GM12878 (cell line): Measurements from ENCODE around the gene SLC39A6. TPM values are rescaled to one million over a fixed set of nuclear protein-coding genes. Genes with fewer than 3 reads are reported as not detected.

Experiments
- ATAC-seq: fragments of 200-7000 bp; cut with Tn5 transposase; 3 replicates; pipeline ENCODE4 v1.9.1; 2020; ENCODE audit warnings: mild to moderate bottlenecking, moderate library complexity
- BruUV-seq: library from RNA; stranded (reverse); fragments of 400-500 nt; replicated peaks from 2 replicates; lab custom pipeline; 2021; lab: Mats Ljungman, UMichigan
- CTCF ChIA-PET: fragments of 300-600 bp; sonication (Branson Sonifier 250); formaldehyde crosslinking; extraction: SDS; loops from one replicate; lab custom pipeline; 2021; ENCODE audit warnings: inconsistent platforms; lab: Yijun Ruan, JAX
- POLR2A ChIA-PET: fragments of 350-600 bp; formaldehyde crosslinking; extraction: SDS; loops from one replicate; lab custom pipeline; 2021; ENCODE audit warnings: inconsistent platforms; lab: Charles Lee
- RAD21 ChIA-PET: fragments of 300-600 bp; sonication (Branson Sonifier 250); formaldehyde crosslinking; loops from one replicate; lab custom pipeline; 2023; ENCODE audit warnings: antibody characterized with exemption; ENCODE audit not compliant: unreplicated experiment; lab: Charles Lee
- SMC1A ChIA-PET: fragments of 300-600 bp; sonication (Branson Sonifier 250); formaldehyde crosslinking; loops from one replicate; lab custom pipeline; 2023; ENCODE audit not compliant: unreplicated experiment, uncharacterized antibody; lab: Charles Lee
- DNase-seq: peaks from one replicate; pipeline ENCODE4 v3.0.0-alpha.2; 2011; ENCODE audit warnings: low read depth, low spot score
- FAIRE-seq: peaks from 3 replicates; lab custom pipeline; 2011; peaks lifted over from hg19 to GRCh38; lab: Jason Lieb, UNC
- H2AFZ ChIP-seq: 2 replicates; pipeline ENCODE4 v1.6.0; 2011; ENCODE audit warnings: low read depth, low read length, control low read depth; ENCODE audit not compliant: control insufficient read depth
- H3K27ac ChIP-seq: 2 replicates; pipeline ENCODE4 v1.5.1; 2011; ENCODE audit warnings: control low read depth; ENCODE audit not compliant: control insufficient read depth, insufficient read depth
- H3K27me3 ChIP-seq, 2 experiments: replicated peaks in 1 of 2; 2 replicates each; pipeline versions ENCODE4 v1.6.0 to v1.6.1; 2011; ENCODE audit warnings: low read length in 1 of 2; ENCODE audit not compliant: control insufficient read depth in 2 of 2, insufficient read depth in 2 of 2
- H3K36me3 ChIP-seq, 2 experiments: 2 replicates each; pipeline ENCODE4 v1.5.1; 2011; ENCODE audit warnings: low read length in 1 of 2; ENCODE audit not compliant: control insufficient read depth in 2 of 2, insufficient read depth in 2 of 2
- H3K4me1 ChIP-seq: 2 replicates; pipeline ENCODE4 v1.6.1; 2011; ENCODE audit warnings: mild to moderate bottlenecking, low read length, moderate library complexity, mixed read lengths; ENCODE audit not compliant: control insufficient read depth, insufficient read depth
- H3K4me2 ChIP-seq: 2 replicates; pipeline ENCODE4 v1.6.0; 2011; ENCODE audit warnings: control low read depth; ENCODE audit not compliant: control insufficient read depth, insufficient read depth
- H3K4me3 ChIP-seq: fragments of 200-600 bp; sonication (generic); 2 replicates; pipeline ENCODE4 v1.5.1; 2016
- H3K79me2 ChIP-seq: 2 replicates; pipeline ENCODE4 v1.6.0; 2011; ENCODE audit warnings: low read length; ENCODE audit not compliant: control insufficient read depth, insufficient read depth
- H3K9ac ChIP-seq: 2 replicates; pipeline ENCODE4 v1.8.0; 2011; ENCODE audit warnings: low read length, control low read depth, mixed read lengths; ENCODE audit not compliant: control insufficient read depth, insufficient read depth
- H3K9me3 ChIP-seq: replicated peaks from 3 replicates; pipeline ENCODE4 v1.5.1; 2011; ENCODE audit warnings: mild to moderate bottlenecking, low read length; ENCODE audit not compliant: control insufficient read depth, insufficient read depth
- H4K20me1 ChIP-seq: 2 replicates; pipeline ENCODE4 v1.6.0; 2011; ENCODE audit not compliant: control insufficient read depth, insufficient read depth
- CEBPZ ChIP-seq: fragments of 150-350 bp; IDR thresholded peaks from 2 replicates; pipeline ENCODE4 v1.6.1; 2016; ENCODE audit warnings: low read depth, low read length
- EP300 ChIP-seq, 2 experiments: fragments of 150-350 bp in 1 of 2; IDR thresholded peaks; 2 replicates each; pipeline ENCODE4 v1.6.1; 2011 to 2012; ENCODE audit warnings: low read depth in 2 of 2, low read length in 2 of 2, borderline replicate concordance in 1 of 2, improper control_type of control experiment in 1 of 2, inconsistent platforms in 1 of 2; ENCODE audit not compliant: control insufficient read depth in 1 of 2
- HDAC2 ChIP-seq: fragments of 200-600 bp; sonication (generic); IDR thresholded peaks from 2 replicates; pipeline ENCODE4 v1.6.1; 2017
- HSF1 ChIP-seq: fragments of 150-350 bp; IDR thresholded peaks from 2 replicates; pipeline ENCODE4 v1.6.1; 2014; ENCODE audit warnings: mild to moderate bottlenecking, low read depth, low read length
- NR2C1 ChIP-seq: fragments of 450-650 bp; IDR thresholded peaks from 2 replicates; pipeline ENCODE4 v1.6.1; 2017; ENCODE audit warnings: antibody characterized with exemption, mild to moderate bottlenecking, moderate library complexity
- SKIL ChIP-seq: fragments of 450-650 bp; IDR thresholded peaks from 2 replicates; pipeline ENCODE4 v1.6.1; 2017; ENCODE audit warnings: mild to moderate bottlenecking, low read depth, inconsistent platforms; ENCODE audit not compliant: poor library complexity, severe bottlenecking
- SMAD1 ChIP-seq: fragments of 450-650 bp; IDR thresholded peaks from 2 replicates; pipeline ENCODE4 v1.6.1; 2018; ENCODE audit warnings: mild to moderate bottlenecking, low read depth; ENCODE audit not compliant: partially characterized antibody
- SUZ12 ChIP-seq: fragments of 200-600 bp; sonication (generic); IDR thresholded peaks from one replicate; pipeline ENCODE4 v1.6.1; 2018; ENCODE audit warnings: antibody characterized with exemption, mild to moderate bottlenecking; ENCODE audit not compliant: unreplicated experiment
- ZBTB40 ChIP-seq: fragments of 450-650 bp; IDR thresholded peaks from 2 replicates; pipeline ENCODE4 v1.6.1; 2016; ENCODE audit warnings: mild to moderate bottlenecking, moderate library complexity, borderline replicate concordance
- WGBS: methylation state at CpG from one replicate; pipeline ENCODE4 v1.1.6; 2016; ENCODE audit warnings: low lambda C conversion rate; ENCODE audit not compliant: insufficient replicate concordance, insufficient coverage; ENCODE audit errors: missing lambda C conversion rate; 5-methylcytosine and 5-hydroxymethylcytosine counted together
- in situ Hi-C: fragments of 300-500 bp; cut with MboI; formaldehyde crosslinking; loops from 9 replicates; pipeline ENCODE4 v1.14.3; 2018; ENCODE audit warnings: mixed read lengths
- intact Hi-C: fragments of 100-400 bp; cut with micrococcal nuclease; formaldehyde crosslinking; loops from one replicate; pipeline ENCODE4 v1.14.2; 2022; ENCODE audit not compliant: unreplicated experiment
- polyA plus RNA-seq, 11 experiments: library from polyadenylated mRNA; depleted of rRNA in 4 of 11; unstranded in 6 of 11; stranded (reverse) in 5 of 11; fragments of >200 nt; fragmentation: Nextera tagmentation in 4 of 11; fragmentation: Illumina TruSeq in 1 of 11; extraction: Ambion mirVana in 4 of 11; extraction: Trizol in 1 of 11; gene quantifications; 1 replicate in 1 of 11; 2 replicates in 10 of 11; pipeline versions ENCODE4 v1.2.1 to v1.2.3, GENCODE V29; 2011 to 2016; ENCODE audit warnings: inconsistent platforms in 2 of 11, missing spikeins in 2 of 11, low read depth in 1 of 11
- total RNA-seq, 4 experiments: library from RNA; depleted of rRNA in 3 of 4; stranded (reverse); fragments of >200 nt in 3 of 4; fragmentation: Illumina TruSeq in 1 of 4; extraction: Trizol in 1 of 4; gene quantifications; 2 replicates each; pipeline versions ENCODE4 v1.2.1 to v1.2.3, GENCODE V29; 2013 to 2021

Gene SLC39A6
- total and polyA plus RNA-seq, 10 of the 15 experiments (the other 5 are each of a cell fraction or from before 2014, with no cell fraction given): 12.4 to 65.9 (median 41.3) TPM

GRCh38 chr18:36130039-36130831 is 1.1 kb upstream of the SLC39A6 start:
- TSS peak; percentile 63 for BruUV-seq
- in situ Hi-C loops: no loop called here
- TF ChIP-seq CEBPZ (no peak), ZBTB40 (peak; percentile 11; the same call in 1 of the 2 replicates), HSF1 (no peak), EP300 (IDR thresholded peaks at IDR 0.05; ENCODE audit: borderline replicate concordance in 1 of 2, control insufficient read depth in 1 of 2, low read depth in 2 of 2, low read length in 2 of 2) (0 out of 4 replicates have a peak, but pooled peaks of 1 of the 2 experiments have one; percentile 18), SKIL (no peak), HDAC2 (no peak), SMAD1 (peak; percentile 66), SUZ12 (no peak), NR2C1 (peak; percentile 23; the same call in 1 of the 2 replicates)

More at GRCh38 chr18:36130039-36130831, 1.1 kb upstream of the SLC39A6 start:
- POLR2A ChIA-PET: interaction anchor here (2.4 kb wide), 1 partner anchor 10 kb away, joined by 7 read pairs; no protein-coding TSS in a partner anchor
- no peak for FAIRE-seq
- 2% methylated on average over 29 of the region's 30 CpGs for WGBS
- CTCF ChIA-PET: interaction anchor here (0.9 to 4.2 kb wide), 4 partner anchors 11 to 154 kb away, joined by 3 to 20 read pairs (median 9); no protein-coding TSS in a partner anchor
- H3K79me2 ChIP-seq: peaks cover 69% of the 10 kb centered on the region
- peak overlapping the region; percentile 98 for H3K27ac ChIP-seq
- peaks cover 7% of the 10 kb centered on the region; the same call in 1 of the 2 replicates for H3K4me1 ChIP-seq
- H3K9me3 ChIP-seq: peaks cover 3% of the 10 kb centered on the region; the same call in 2 of the 3 replicates
- no peak for DNase-seq
- SMC1A ChIA-PET: interaction anchor here (0.8 to 1.6 kb wide), 6 partner anchors 9 to 244 kb away, joined by 3 to 5 read pairs (median 3); no protein-coding TSS in a partner anchor
- peak overlapping the region; percentile 85 for H3K4me3 ChIP-seq
- no peaks in the 10 kb centered on the region; a peak in 1 of 4 replicates for H3K36me3 ChIP-seq
- peak; percentile 34 for ATAC-seq
- peak overlapping the region; percentile 85 for H3K4me2 ChIP-seq
- H4K20me1 ChIP-seq: no peaks in the 10 kb centered on the region
- H2AFZ ChIP-seq: peak overlapping the region; percentile 98
- intact Hi-C loops: no loop called here
- RAD21 ChIA-PET: interaction anchor here (3.3 kb wide), 1 partner anchor 155 kb away, joined by 11 read pairs; no protein-coding TSS in a partner anchor
- H3K9ac ChIP-seq: peak overlapping the region; percentile 99
- H3K27me3 ChIP-seq: no peaks in the 10 kb centered on the region
